IPS-15b (cell line): ENCODE data around the gene ZNF678.
"Not testable (repeated sequence)": the region's sequence is repeated elsewhere in the genome, so short reads cannot be mapped to it uniquely, and the experiment has no call there.

Source experiments
- H3K27me3 ChIP-seq: one replicate; pipeline ENCODE4 v1.6.1; 2013; ENCODE audit warnings: low read length; ENCODE audit not compliant: control insufficient read depth, insufficient read depth
- H3K36me3 ChIP-seq: one replicate; pipeline ENCODE4 v1.6.1; 2013; ENCODE audit warnings: low read length; ENCODE audit not compliant: control insufficient read depth, insufficient read depth
- H3K4me1 ChIP-seq: one replicate; pipeline ENCODE4 v1.6.1; 2013; ENCODE audit warnings: mild to moderate bottlenecking, low read length; ENCODE audit not compliant: control insufficient read depth, insufficient read depth
- H3K4me3 ChIP-seq: one replicate; pipeline ENCODE4 v1.5.1; 2013; ENCODE audit warnings: low read depth, low read length
- H3K9ac ChIP-seq: one replicate; pipeline ENCODE4 v1.6.1; 2013; ENCODE audit warnings: low read depth, mild to moderate bottlenecking, low read length
- H3K9me3 ChIP-seq: one replicate; pipeline ENCODE4 v1.6.1; 2013; ENCODE audit warnings: mild to moderate bottlenecking, low read length; ENCODE audit not compliant: control insufficient read depth, insufficient read depth

ZNF678 gene

DNA sequence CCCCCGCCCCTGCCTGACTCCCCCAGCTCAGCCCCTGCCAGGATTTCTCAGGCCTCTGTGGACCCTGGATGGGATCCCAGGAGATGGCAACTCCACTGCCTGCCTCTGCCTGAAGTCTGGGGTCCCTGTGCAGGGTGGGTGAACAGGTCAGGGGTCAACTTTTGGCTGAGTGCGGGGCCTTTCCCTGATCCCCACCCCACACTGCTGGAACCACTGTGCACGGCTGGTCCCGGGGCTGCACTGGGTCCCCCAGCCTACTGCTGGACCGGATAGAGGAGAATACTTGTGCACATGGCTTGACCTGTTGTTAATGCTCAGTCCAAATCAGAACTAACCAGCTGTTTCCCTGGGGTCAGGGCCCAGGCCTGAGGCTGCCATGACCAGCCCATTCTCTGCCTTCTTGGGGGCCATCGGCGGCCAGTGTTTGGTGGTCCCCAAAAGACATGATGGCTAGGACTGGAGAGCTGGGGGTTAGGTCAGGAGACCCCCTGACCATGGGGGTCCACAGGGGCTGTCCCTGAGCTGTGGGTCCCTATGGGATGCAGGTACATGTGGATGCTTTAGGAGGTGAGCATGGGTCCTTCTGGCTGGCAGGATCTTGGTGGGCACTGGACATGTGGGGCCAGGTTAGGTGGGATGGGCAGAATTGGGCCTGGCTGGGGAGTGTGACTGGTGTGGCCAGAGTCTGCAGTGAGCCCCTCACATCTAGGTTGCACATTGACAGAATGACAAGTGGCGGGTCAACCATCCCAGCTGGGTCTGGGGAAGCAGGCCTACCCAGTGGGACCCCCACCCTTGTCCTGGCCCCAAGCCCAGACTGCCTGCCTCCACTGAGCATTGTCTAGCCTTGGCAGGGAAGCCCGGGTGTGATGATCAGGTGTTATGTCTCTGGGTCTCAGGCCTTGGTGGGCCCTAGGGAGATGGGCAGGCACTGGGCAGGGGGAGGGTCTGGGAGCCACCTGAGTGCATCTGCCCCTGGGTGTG, 19.0 kb upstream of the ZNF678 start:
- Histone ChIP-seq H3K9me3 (no peaks in the 10 kb centered on the region), H3K36me3 (no peaks in the 10 kb centered on the region), H3K4me1 (no peaks in the 10 kb centered on the region), H3K9ac (no peak overlapping the region), H3K4me3 (no peak overlapping the region), H3K27me3 (peaks cover 9% of the 10 kb centered on the region)

DNA sequence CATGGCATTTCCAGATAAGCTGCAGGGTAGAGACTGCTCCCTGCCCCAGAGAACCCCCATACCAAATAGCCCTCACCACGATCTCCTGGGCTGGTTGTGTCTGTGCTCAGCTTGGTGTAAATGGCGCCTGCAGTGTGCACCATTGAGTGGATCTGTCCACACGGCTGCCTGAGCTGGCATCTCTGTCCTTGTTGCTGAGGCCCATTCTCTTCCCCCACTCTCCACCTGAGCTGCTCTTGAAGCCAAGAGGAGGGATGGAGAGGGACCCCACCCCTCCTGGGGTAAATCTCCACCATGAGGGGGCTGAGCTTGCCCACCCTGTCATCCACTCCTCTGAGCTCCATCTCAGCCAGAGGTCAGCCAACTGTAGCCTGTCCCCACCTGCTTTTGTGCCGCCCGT, 18.0 kb upstream of the ZNF678 start:
- no peaks in the 10 kb centered on the region for H3K9me3 ChIP-seq
- no peaks in the 10 kb centered on the region for H3K4me1 ChIP-seq
- H3K27me3 ChIP-seq, result peaks cover 9% of the 10 kb centered on the region
- no peak overlapping the region for H3K4me3 ChIP-seq
- no peaks in the 10 kb centered on the region for H3K36me3 ChIP-seq
- H3K9ac ChIP-seq, result no peak overlapping the region

GRCh38 chr1:227546059-227546458, 17.3 kb upstream of the ZNF678 start:
- no peak overlapping the region for H3K4me3 ChIP-seq
- no peaks in the 10 kb centered on the region for H3K4me1 ChIP-seq
- H3K36me3 ChIP-seq, result no peaks in the 10 kb centered on the region
- no peak overlapping the region for H3K9ac ChIP-seq
- H3K9me3 ChIP-seq, result no peaks in the 10 kb centered on the region
- peaks cover 6% of the 10 kb centered on the region for H3K27me3 ChIP-seq

- H3K9ac ChIP-seq, result no peak overlapping the region
- H3K27me3 ChIP-seq, result no peaks in the 10 kb centered on the region
- H3K4me1 ChIP-seq, result no peaks in the 10 kb centered on the region
- H3K4me3 ChIP-seq, result no peak overlapping the region
- no peaks in the 10 kb centered on the region for H3K36me3 ChIP-seq
- no peaks in the 10 kb centered on the region for H3K9me3 ChIP-seq
Measured at GRCh38 chr1:227546598-227547309, 16.6 kb upstream of the ZNF678 start.

DNA sequence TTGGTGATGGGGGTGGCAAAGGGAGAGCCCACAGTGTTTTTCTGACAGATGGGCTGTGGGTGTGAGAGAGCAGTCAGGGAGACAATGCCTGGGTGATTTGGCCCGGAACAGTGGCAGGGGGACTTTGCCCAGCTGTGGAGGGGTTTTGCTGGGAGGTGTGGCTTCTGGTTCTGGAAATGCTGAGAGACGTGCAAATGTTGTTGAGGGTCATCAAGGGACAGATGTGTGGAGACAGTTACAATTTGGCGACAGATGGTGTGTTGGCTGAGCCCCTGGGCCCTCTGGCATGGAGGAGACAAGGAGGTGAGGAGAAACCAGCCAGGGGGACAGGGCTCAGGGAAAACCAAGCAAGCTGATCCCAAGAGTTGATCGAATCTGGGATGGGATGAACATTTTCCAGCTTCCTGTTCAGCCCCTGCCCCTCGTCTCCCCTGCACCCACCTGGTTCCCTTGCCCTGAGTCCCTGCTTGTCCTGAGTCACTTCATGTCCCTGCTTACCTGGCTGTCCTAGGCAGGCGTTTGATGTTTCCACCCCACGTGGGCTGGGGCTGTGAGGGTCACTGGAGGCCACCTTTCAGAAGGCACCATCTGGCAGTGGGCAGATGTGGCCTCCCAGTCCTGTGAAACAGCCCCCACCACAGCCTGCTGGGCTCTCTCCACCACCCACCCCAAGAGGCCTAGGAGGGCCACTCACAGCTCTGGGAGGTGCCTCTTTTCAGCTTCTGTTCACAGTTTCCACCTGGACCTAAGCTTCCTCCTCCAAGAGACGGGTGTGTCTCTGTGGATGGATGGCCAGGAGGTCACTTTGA, 15.8 kb upstream of the ZNF678 start:
- Histone ChIP-seq H3K9ac (no peak overlapping the region), H3K9me3 (no peaks in the 10 kb centered on the region), H3K36me3 (no peaks in the 10 kb centered on the region), H3K4me1 (no peaks in the 10 kb centered on the region), H3K4me3 (no peak overlapping the region), H3K27me3 (no peaks in the 10 kb centered on the region)

DNA sequence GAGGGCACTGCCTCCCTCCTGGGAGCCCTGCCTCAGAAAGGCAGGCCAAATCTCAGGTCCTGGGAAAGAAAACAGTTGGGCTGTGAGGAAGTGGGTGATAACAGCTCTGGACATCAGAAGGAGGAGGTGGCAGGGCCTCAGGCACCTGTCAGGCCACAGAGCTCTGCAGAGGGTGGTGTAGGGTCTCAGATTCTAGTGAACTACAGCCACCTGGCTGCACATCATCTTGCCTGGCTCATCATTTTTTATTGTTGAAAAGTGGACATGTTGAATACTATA, 15.3 kb upstream of the ZNF678 start:
- H3K4me1 ChIP-seq, result no peaks in the 10 kb centered on the region
- H3K27me3 ChIP-seq, result no peaks in the 10 kb centered on the region
- H3K9ac ChIP-seq, result no peak overlapping the region
- H3K4me3 ChIP-seq, result no peak overlapping the region
- H3K9me3 ChIP-seq, result no peaks in the 10 kb centered on the region
- H3K36me3 ChIP-seq, result no peaks in the 10 kb centered on the region

GRCh38 chr1:227548448-227548847, 14.9 kb upstream of the ZNF678 start:
- H3K36me3 ChIP-seq, result no peaks in the 10 kb centered on the region
- H3K27me3 ChIP-seq, result no peaks in the 10 kb centered on the region
- no peaks in the 10 kb centered on the region for H3K9me3 ChIP-seq
- no peak overlapping the region for H3K9ac ChIP-seq
- H3K4me1 ChIP-seq, result no peaks in the 10 kb centered on the region
- no peak overlapping the region for H3K4me3 ChIP-seq

- no peaks in the 10 kb centered on the region for H3K4me1 ChIP-seq
- H3K36me3 ChIP-seq, result no peaks in the 10 kb centered on the region
- H3K4me3 ChIP-seq, result no peak overlapping the region
- H3K27me3 ChIP-seq, result no peaks in the 10 kb centered on the region
- H3K9ac ChIP-seq, result no peak overlapping the region
- no peaks in the 10 kb centered on the region for H3K9me3 ChIP-seq
Measured at GRCh38 chr1:227549892-227550291, 13.5 kb upstream of the ZNF678 start.

GRCh38 chr1:227551881-227552280, 11.5 kb upstream of the ZNF678 start:
- not testable (repeated sequence) for H3K36me3 ChIP-seq, H3K9ac ChIP-seq, H3K9me3 ChIP-seq, H3K4me3 ChIP-seq, H3K27me3 ChIP-seq, H3K4me1 ChIP-seq

DNA sequence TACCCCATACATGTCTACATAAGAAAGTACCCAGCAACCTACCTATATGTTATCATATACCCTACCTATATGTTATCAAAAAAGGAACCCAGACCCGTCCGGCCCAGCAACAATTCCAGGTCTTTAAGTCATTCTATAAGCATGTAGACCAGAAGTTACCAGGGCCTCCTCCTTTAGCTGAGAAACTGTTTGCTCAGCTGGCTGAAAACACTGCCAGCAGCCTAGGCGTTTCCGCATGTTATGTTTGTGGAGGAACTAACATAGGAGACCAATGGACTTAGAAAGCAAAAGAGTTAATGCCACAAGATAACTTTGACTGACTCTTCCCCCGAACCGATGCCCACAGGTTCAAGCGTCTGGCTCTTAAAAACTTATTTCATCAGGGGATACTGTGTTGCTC, 7.1 kb upstream of the ZNF678 start:
- H3K9me3 ChIP-seq, result no peaks in the 10 kb centered on the region
- no peak overlapping the region for H3K9ac ChIP-seq
- no peaks in the 10 kb centered on the region for H3K36me3 ChIP-seq
- H3K27me3 ChIP-seq, result no peaks in the 10 kb centered on the region
- H3K4me3 ChIP-seq, result no peak overlapping the region
- no peaks in the 10 kb centered on the region for H3K4me1 ChIP-seq

GRCh38 chr1:227557962-227558725, 5.2 kb upstream of the ZNF678 start:
- Histone ChIP-seq H3K4me1 (no peaks in the 10 kb centered on the region), H3K9me3 (no peaks in the 10 kb centered on the region), H3K27me3 (no peaks in the 10 kb centered on the region), H3K36me3 (no peaks in the 10 kb centered on the region), H3K4me3 (no peak overlapping the region), H3K9ac (no peak overlapping the region)
